Stimulated activated CD8-positive, alpha-beta memory T cell treated with anti-CD3 and anti-CD28 coated beads, Interleukin-12 subunit alpha, Interleukin-12 subunit beta, amount 100 ng/mL, for 24 hours (primary cell): ENCODE data around the gene CDH4.

Source experiments
- DNase-seq: peaks from one replicate; pipeline ENCODE4 v3.0.0-alpha.2; 2020; ENCODE audit errors: extremely low read depth

The CDH4 gene

DNA sequence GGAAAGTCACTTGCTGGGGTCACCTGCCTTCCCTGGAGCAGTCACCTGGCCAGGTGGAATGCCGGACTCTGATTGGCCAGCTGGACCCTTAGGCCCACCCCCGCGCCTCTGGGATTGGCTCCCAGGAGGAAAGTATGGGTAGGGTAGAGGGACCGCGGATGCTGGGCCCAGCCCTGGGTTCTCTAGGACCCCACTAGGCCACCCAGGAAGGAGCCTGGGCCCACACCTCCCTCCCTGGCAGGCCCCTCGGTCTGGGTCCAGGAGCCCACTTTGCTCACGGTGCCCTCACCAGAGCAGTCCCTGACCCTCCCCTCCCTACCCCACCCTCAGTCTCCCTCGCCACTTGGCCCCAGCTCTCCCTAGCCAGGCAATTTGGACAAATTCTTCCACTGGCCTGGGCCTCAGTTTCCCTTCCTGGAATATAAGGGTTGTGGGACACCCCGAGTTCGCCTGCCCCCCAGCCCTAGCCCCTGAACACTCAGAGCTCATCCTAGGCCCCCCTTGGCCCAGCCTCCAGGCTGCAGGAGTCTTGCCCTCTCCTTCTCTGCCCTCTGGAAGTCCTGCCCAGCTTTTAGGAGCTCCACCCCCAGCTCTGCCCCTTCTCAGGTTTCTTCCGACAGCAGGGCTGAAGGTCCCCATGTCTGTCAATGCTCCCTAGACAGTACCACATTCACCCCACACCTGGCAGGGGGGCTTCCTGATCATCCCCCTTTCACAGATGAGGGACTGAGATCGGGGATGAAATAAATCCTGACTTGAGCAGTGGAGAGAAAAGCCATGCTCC is 514.0 kb downstream of the CDH4 start:
- DNase-seq = no peak

DNA sequence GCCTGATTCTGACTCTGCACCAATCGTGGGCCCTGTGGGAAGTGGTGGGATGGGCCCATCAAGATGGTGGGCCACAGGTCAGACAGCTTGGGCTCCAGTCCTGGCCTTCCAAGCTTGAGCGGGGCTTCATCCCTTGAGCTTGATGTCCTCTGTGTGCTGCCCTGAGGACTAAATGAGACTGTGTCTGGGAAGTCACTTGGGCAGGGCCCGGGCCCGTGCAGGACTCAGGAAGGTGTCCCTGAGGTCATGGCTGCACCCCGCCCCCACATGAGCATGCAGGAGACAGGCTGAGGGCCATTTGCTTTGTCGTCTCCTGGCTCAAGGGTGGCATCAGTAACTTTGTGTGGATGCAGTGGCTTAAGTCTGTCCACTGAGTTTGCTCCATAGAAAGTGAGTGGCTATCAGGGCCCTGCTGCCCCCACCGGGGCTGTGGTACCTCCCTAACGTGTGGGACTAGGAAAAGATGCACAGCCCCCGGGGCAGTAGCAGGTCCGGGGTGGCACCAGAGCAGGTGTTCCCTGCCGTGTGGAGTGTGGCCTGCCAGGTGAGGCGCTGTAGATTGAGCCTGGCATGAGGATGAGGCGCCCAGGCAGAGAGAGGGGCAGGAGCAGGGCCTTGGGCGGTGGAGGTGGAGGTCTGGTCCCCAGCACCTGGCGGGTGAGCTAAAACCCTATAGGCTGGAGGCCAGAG is 515.0 kb downstream of the CDH4 start:
- DNase-seq = no peak

DNA sequence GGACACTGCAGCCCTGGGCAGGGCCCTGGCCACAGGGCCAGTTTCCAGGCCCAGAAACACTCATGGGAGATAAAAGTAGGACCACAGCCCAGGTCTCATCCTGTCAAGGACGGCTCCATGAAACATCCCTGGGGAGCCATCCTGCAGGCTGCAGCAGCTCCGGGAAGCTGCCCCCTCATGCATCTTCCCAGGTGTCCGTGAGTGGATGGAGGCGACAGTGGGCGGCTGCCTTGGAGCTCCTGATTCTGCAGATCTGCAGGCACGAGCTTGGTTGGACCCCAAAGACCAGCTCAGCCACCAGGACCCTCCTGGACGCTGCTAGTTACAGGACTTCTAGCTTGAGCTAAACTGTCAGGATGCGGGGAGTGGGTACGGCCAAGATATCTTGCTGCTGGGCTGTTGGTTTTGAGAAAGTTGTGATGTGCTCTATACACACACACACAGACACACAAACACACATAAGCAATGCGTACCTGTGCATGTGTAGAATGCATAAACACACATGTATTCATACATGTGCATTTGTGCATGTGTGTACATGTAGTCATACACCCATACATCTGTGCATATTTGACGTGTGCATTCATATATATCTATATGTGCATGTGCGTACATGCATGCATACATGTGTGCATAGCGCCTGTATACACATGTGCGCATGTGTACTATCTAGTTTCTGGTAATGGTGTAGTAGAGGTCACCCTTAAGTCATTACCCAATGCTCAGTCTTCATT is 515.9 kb downstream of the CDH4 start:
- DNase-seq = no peak

DNA sequence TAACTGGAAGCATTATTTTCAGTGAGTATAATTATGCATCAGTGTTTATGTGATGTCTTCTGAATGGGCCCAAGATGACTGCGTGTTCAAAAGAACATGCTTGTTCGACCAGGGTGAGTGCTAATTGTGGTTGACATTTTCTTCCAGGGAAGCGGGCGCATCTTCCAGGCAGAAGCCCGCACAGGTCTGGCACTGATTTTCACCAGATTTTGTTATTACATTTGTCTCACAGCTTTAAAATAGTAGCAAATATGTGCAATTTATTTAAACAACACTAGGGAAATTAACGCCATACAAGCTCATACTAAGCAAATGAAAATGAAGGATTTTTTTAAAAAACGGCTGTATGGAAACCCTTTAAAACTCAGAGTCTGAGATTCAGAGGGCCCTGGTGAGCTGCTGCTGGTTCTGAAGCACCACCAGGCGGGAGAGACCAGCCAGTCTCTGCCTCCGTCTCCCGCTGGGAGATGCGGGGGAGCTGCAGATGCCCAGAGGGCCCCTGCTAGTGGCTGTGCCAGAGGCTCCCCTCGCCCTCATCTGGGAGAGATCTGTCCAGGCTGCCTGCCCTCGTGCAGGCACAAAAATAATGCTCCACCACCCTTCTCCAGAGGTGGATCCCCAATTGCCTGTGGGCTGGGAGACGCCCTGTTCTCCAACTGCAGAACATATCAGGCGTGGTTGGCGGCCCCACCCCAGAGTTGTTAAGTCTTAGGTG is 516.7 kb downstream of the CDH4 start:
- no peak for DNase-seq

DNA sequence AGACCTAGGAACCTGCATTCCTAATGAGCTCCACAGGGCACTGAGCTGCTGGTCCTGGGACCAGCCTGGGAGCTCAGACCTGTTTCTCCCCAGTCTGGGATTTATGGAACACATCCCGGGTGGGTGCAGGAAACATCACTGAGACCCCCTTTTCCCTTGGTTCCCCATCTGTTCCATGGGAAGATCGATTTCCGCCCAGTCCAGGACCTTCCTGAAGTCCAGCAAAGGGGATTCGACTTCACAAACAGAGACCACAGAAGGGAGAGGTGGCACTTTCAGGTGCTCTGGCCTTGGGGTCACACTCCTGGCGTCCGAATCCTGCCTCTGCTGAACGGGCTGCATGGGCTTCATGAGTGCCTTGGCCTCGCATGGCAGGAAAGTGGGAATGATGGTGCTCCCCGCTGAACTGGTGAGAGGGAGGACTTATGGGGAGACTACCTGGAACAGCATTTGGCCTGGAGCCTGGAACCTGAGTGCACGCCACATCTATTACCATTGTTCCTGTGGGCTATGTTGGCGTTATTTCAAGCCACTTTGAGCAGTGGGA is 517.3 kb downstream of the CDH4 start:
- no peak for DNase-seq

DNA sequence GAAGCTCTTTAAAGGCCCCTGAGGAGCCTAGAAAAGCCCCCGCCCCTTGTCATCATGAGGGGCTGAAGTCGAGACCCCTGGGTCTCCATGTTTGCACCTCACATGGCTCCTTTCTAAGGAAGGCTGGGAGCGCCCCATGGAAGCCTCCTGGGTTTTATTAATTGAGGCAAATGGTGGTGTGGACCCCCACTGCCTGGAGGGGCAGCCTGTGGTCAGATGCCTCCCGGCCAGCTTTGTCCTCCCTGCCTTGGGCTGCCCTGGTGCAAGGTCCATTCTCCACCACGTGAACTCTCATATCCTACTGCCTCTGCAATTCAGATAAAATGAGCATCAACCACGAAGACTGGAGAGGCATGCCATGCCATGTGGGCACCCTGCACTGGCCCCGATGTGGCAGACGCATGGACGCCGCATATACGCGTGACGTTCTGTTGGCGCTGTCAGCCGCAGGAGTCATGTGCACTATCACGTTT is 518.1 kb downstream of the CDH4 start:
- DNase-seq = no peak

DNA sequence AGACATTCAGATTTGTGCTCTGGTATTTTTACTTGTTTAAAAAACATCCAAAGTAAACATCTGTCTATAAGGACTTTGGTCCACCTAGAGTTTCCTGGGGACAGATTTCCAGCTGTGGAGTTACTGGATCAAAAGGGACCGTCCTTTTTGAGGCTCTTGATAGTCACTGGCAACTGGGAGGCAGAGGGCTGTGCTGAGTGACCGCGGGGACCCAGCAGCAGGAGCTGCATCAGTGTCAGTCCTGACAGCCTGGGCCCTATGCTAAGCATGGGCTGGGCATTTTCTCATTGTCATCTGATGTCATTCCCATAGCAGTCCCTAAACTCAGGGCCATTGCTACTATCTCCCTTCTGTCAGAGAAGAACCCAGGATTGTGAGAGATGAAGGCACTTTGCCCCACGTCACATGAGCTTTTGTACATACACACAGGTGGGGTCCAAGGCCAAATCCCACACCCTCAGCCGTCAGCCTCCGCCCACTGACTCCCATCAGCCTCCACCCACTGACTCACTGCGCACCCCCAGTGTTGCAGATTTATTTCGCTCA is 519.8 kb downstream of the CDH4 start:
- DNase-seq = no peak

DNA sequence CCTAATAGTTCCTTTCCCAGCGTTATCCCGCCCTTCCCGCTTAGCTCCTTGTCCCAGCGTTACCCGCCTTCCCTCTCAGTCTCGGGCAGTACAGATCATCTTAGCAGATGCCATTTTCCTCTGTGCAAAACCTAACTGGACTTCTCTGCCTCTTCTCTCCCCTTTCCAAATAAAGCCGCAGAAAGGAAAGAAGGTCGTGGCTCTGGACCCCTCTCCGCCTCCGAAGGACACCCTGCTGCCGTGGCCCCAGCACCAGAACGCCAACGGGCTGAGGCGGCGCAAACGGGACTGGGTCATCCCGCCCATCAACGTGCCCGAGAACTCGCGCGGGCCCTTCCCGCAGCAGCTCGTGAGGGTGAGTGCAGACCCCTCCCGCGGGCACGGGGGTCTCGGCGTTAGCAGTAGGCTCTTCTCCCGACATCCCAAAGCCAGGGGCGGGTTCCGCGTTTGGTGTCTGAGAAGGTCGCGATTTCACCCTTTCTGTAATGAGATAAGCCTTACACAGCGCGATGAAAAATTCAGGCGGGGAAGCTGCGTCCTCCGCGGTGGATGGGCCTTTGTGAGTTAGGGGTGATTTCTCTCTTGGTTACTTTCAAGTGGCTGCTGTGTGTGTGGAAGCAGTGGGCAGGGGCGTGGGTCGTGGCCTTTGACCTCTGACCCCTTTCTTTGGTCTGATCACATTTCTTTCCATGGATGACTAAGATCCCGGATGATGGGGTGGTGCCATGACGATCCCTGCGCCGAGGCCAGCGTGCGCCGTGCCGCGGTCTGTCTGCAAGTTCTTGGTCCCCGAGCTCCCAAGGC is 521.0 kb downstream of the CDH4 start:
- DNase-seq = no peak

DNA sequence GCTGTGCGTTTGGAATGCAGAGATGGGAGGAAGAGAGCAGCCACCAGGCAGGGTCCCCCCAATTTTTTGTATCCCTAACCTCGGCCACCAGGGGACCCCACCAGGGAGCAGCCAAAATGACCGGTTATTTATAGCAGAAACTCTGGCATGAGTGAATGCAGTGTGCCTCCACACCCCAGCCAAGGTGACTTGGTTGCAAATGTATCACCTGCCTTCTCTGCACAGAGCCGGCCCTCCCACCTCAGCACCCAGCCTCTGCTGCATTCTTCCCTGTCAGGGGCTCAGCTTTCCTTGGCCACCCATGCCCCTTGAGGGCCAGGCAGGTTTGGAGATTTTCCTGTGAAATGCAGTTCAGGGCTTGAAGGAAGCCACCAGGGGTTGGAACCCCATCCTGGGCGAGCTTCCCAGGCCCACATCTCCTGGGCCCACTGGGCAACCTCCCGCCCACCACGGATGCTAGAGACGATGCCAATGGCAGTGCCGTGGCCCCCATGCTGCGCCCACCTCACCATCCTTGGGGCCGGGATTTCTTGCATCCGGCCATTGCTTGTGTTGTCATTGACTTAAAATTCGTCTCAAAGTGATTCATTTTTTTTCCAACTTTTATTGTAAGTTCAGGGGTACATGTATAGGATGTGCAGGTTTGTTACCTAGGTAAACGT is 522.0 kb downstream of the CDH4 start:
- DNase-seq = no peak

DNA sequence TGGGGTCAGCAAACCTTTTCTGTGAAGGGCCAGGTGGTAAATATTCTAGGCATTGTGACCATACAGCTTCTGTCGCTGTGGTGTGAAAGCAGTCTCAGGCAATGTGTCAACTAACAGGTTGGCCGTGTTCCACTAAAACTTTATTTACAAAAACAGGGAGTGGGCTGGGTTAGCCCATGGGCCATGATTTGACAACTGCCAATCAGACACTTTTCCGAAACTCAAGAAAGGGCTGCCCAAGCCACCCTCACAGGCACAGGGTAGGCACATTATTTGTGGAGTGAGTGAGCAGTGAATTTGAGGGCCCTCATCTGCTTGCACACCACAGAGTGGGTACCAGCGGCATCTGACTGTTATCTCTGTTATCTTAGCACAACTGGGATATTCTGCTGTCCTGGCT is 523.4 kb downstream of the CDH4 start:
- DNase-seq = no peak

DNA sequence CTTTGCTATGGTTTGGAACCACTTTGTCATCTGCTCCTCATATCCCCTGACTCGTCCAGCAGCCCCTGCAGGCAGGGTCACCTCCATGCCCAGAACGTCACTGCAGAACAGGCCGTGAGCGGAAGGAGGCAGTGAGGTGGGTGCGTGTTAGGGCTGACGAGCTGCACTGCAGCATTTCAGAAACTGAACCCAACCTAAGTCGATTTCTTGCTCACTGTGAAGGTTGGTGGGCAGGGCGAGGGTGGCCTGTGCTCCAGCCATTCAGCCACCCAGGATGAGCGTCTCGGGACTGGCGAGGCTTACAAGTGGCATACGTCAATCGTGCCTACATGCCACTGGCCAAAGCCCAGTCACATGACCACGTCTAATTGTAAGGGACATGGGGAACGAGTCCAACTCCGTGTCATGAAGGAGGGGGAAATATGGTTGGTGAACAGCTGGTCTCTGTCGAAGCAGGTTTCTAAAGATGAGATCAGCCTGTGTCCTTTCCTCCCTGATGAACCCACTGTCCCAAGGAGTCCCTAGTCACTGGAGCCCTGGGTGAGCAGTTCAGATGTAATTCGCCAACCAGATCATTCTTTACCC is 524.5 kb downstream of the CDH4 start:
- no peak for DNase-seq

DNA sequence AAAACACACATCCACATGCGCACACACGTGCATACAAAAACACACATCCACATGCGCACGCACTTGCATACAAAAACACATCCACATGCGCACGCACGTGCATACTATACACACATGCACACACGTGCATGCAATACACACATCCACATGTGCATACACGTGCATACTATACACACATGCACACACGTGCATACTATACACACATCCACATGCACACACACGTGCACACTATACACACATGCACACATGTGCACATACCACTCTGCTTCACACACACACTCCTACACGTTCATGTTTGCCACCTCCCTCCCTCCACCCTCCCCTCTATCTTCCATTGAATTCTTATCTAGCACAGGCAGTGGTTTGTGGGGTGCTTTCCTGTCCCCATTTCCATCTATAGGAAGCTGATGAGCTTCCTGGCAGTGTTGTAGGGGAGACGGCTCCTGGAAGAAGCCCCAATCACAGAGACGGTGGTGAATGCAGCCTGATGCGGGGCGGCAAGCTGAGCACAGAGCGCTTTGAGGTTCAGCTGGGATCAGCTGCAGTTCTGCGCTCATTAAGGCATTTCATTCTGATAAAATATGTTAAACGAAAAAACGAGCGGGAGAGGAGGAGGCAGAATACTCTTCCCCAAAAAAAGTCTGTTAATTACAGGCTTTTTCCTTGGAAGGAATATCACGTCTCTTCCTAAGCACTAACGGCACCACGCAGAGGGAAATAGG is 525.9 kb downstream of the CDH4 start:
- no peak for DNase-seq

DNA sequence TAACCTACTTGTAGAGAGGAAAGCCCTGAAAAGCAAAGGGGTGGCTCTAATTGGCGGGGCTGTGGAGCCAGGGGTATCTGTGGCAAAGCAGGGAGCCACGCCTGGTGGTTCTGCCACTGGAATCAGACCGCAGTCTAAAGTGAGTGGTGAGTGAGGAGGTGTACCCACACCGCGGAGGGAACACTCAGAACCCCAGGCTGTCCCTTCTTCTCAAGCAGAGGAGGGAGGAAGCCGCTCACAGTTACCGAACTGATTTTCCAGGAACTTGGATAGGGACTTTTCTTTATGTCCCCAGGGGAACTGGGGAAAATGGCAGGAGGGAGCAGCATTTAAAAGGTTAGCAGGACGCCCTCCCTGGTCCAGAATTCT is 526.4 kb downstream of the CDH4 start:
- DNase-seq = no peak

DNA sequence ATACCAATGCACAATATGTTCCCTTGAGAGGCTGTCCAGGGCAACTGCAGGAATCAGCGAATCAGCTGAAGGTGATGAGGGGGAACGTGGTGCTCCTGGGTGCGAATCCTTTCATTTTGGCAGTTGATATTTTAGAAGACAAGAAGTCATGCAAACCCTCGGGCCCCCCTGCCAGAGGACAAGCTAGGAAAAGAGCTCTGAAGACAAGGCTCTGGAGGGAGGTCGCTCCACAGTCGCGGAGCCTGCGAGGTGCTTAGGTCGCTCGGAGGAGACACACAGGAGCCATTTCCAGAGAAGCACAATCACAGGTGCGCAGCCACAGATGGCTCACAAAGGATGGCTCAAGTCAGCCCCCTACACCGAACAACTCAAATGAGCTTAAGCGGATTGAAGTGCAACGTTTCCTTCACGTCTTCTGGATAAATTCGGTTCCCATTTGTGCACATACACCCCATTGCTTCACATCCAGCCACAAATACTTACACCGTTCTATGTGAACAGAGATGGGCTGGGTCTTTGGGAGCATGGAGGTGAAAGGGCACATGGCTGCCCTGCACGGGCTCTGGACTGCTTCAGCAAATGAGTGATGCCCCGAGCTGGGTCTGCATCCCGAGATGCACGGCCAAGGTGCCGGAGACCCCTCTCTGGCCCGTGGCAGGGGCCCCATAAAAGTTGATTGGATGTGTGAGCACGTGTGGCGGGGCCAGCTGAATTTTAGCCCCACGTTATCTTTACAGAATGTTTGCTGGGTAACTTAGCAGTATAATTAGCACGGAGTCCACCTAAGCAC is 527.3 kb downstream of the CDH4 start:
- no peak for DNase-seq

DNA sequence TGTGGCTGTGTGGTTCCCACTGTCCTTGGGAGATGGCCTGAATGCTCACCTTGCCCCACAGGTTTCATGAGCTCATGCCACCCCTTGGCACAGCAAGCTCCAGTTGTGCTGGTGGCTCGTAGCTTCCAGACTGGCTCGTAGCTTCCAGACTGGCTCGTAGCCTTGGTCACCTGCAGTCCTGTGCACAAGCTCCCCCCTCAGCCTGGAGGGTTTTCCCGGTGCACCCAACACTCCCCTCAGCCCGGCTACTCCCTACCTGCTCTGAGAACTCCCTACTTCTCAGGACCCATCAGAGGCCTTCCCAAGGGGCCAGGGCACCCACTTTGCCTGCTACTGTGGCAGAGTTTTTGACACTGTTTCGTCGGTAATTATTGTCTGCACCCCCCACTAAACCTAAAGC is 528.0 kb downstream of the CDH4 start:
- DNase-seq = no peak

DNA sequence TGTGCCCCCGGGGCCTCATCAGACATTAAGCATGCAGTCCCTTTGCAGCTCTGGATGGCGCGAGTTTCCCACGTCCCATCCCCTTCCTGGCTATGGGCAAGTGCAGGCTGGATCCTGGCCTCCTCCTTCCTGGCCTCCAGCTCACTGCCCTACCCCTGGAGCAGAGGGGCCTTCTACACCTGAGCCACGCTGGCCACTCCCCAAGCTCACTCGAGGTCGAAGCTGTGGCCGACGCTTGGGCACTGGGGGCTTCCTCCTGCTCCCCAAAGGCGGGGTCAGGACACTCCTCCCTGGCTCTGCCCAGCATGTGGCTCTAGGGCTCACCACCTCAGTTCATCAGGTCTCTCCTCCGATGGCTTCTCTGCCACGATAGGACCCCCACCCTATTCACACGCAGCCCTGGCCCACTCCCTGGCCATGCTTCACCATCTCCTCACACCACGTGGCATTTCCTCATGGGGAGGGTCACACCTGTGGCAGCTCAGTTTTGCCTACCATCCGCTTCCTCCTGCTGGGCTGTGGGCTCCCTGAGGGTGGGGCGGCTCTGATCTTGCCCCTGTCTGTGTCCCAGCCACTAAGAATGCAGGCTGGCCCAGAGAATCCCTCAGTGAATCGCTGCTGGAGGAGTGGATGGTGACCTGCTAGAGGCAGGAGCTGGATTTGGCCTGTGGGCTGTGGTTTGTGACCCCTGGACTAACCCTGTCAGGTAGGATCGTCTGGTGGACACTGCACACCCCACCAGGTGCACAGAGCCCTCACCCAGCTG is 532.9 kb downstream of the CDH4 start:
- DNase-seq = no peak

DNA sequence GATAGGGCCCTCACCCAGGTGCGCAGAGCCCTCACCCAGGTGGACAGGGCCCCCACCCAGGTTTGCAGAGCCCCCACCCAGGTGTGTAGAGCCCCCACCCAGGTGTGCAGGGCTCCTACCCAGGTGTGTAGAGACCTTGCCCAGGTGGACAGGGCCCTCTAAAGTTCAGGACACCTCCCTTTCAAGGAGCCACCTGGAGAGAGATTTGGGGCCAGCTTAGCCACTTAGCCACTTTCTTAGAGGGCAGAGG is 533.4 kb downstream of the CDH4 start:
- no peak for DNase-seq

DNA sequence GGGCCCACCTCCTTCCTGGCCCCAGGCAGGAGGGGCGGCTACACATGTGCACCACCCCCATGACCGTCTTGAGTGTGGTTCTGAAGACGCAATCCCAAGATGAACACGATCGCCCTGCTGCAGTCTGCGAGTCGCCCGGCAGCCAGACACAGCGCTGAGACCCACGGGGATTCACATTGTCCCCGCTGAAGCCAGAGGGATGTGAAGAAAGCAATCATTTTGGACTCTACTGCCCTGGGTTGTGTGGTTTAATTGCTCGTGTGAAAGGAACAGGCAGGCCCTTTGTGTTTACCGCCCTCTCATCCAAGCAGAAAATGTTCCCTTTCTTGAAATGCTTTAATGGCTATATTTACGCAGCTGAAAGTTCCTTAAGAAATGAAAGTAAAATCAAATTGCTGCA is 534.2 kb downstream of the CDH4 start:
- DNase-seq = no peak
